GM21423 (cell line): Measurements from ENCODE around the gene ANG.
A peak's percentile ranks its signal among the peaks of the same experiment; 100 is the strongest.

ENCODE experiments used
- ATAC-seq: cut with Tn5 transposase; IDR thresholded peaks from one replicate; pipeline ENCODE4 v1.9.1; 2021; ENCODE audit warnings: mild to moderate bottlenecking, moderate library complexity; ENCODE audit not compliant: unreplicated experiment

The ANG gene

GRCh38 chr14:20675669-20676068 is 12.9 kb upstream of the ANG start:
- ATAC-seq = no peak

- no peak for ATAC-seq
These were observed 12.5 kb upstream of the ANG start for GRCh38 chr14:20676072-20676471.

- no peak for ATAC-seq
These were observed 8.7 kb upstream of the ANG start for GRCh38 chr14:20679907-20680306.

GRCh38 chr14:20680363-20680762 is 8.2 kb upstream of the ANG start:
- ATAC-seq = no peak

- peak; percentile 33 for ATAC-seq
These were observed 7.7 kb upstream of the ANG start for GRCh38 chr14:20680843-20681347.

GRCh38 chr14:20681348-20682126 is 7.0 kb upstream of the ANG start:
- peak; percentile 17 for ATAC-seq

GRCh38 chr14:20682127-20682434 is 6.5 kb upstream of the ANG start:
- no peak for ATAC-seq

- ATAC-seq = peak; percentile 45
These were observed 6.0 kb upstream of the ANG start for GRCh38 chr14:20682435-20683124.

GRCh38 chr14:20683125-20683890 is 5.3 kb upstream of the ANG start:
- ATAC-seq = peak; percentile 24

GRCh38 chr14:20683891-20684661 is 4.5 kb upstream of the ANG start, which contains the start of gene RNASE4:
Gene RNASE4 (plus strand): TSS chr14:20684560. CDS start chr14:20699372, 14,812 bp downstream.
- peak; percentile 20 for ATAC-seq

- no peak for ATAC-seq
These were observed 3.7 kb upstream of the ANG start for GRCh38 chr14:20684662-20685456.

GRCh38 chr14:20686386-20687143 is 2.0 kb upstream of the ANG start:
- ATAC-seq = no peak

GRCh38 chr14:20687362-20688166 is 1.0 kb upstream of the ANG start:
- ATAC-seq = no peak

- ATAC-seq = no peak
These were observed 2.5 kb downstream of the ANG start for GRCh38 chr14:20690848-20691640.

GRCh38 chr14:20692116-20692751 is 3.7 kb downstream of the ANG start:
- no peak for ATAC-seq

- no peak for ATAC-seq
These were observed 8.2 kb downstream of the ANG start for GRCh38 chr14:20696764-20697163.
